Endothelial cell of umbilical vein (primary cell): ENCODE measurements around the gene CCDC27.

Source experiments
- CTCF ChIP-seq, 2 donors: IDR thresholded peaks; 1 replicate in 1 of 2; 2 replicates in 1 of 2; pipeline ENCODE4 v1.5.1; 2011; ENCODE audit warnings: low read length in 2 of 2, mild to moderate bottlenecking in 2 of 2, moderate library complexity in 2 of 2, control low read depth in 1 of 2, inconsistent platforms in 1 of 2, low read depth in 1 of 2; ENCODE audit not compliant: insufficient read depth in 1 of 2; ENCODE audit errors: extremely low read depth in 1 of 2
- POLR2A ChIP-seq: IDR thresholded peaks from 2 replicates; pipeline ENCODE4 v1.6.1; 2012; ENCODE audit warnings: low read depth, mild to moderate bottlenecking, control low read depth, low read length
- TF ChIP-seq, protein P1 (sequence below): IDR thresholded peaks from 2 replicates; pipeline ENCODE4 v1.6.1; 2011; ENCODE audit not compliant: insufficient read depth, insufficient read length

DNA sequence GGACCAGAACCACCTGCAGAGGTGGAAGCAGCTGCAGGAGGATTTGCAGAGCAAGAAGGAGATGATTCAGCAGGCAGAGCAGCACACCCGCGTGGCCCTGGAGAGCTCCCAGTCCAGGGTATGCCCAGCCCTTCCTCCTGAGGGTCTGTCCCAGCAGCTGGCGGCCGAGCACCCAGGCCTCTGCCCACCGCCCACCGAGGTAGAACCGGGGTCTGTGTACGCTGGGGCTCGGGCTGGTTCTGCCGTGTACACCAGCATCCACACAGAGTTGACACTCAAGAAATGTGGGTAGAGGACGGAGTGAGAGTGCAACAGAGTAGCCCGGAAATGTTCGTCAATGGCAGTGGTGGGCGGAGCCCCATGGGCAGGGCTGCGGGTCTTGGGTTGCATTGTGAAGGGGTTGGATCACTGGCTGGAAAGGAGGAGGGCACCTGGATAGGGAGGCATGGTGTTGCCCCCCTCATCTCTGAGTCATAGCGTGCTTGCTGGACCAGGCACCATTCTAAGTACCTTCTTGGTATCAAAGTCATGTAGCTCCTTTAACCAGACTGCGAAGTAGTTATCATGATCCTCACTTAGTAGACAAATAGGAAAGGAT lies 15.2 kb downstream of the CCDC27 start:
- no peak for TF ChIP-seq CTCF (IDR thresholded peaks at IDR 0.05; ENCODE audit: extremely low read depth in 1 of 2, insufficient read depth in 1 of 2, low read depth in 1 of 2, low read length in 2 of 2)
- TF ChIP-seq, protein P1, sequence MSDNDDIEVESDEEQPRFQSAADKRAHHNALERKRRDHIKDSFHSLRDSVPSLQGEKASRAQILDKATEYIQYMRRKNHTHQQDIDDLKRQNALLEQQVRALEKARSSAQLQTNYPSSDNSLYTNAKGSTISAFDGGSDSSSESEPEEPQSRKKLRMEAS, result no peak
- TF ChIP-seq POLR2A, result no peak
